ENCODE measurements around the gene MARS1.

- TF ChIP-seq, protein P1, sequence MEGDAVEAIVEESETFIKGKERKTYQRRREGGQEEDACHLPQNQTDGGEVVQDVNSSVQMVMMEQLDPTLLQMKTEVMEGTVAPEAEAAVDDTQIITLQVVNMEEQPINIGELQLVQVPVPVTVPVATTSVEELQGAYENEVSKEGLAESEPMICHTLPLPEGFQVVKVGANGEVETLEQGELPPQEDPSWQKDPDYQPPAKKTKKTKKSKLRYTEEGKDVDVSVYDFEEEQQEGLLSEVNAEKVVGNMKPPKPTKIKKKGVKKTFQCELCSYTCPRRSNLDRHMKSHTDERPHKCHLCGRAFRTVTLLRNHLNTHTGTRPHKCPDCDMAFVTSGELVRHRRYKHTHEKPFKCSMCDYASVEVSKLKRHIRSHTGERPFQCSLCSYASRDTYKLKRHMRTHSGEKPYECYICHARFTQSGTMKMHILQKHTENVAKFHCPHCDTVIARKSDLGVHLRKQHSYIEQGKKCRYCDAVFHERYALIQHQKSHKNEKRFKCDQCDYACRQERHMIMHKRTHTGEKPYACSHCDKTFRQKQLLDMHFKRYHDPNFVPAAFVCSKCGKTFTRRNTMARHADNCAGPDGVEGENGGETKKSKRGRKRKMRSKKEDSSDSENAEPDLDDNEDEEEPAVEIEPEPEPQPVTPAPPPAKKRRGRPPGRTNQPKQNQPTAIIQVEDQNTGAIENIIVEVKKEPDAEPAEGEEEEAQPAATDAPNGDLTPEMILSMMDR (tag by site-specific recombination; IDR thresholded peaks at IDR 0.05): no peak
- TF ChIP-seq ZSCAN5A (tag by site-specific recombination; IDR thresholded peaks at IDR 0.05): no peak
- no peak for TF ChIP-seq PBX3 (CRISPR knock-in tag; IDR thresholded peaks at IDR 0.05)
- no peak for TF ChIP-seq SETDB1 (IDR thresholded peaks at IDR 0.05; ENCODE audit: insufficient read length, low read length)
- TF ChIP-seq ZNF121 (tag by site-specific recombination; IDR thresholded peaks at IDR 0.05): no peak
- TF ChIP-seq ZNF660 (tag by site-specific recombination; IDR thresholded peaks at IDR 0.05): no peak
- TF ChIP-seq, protein P2, sequence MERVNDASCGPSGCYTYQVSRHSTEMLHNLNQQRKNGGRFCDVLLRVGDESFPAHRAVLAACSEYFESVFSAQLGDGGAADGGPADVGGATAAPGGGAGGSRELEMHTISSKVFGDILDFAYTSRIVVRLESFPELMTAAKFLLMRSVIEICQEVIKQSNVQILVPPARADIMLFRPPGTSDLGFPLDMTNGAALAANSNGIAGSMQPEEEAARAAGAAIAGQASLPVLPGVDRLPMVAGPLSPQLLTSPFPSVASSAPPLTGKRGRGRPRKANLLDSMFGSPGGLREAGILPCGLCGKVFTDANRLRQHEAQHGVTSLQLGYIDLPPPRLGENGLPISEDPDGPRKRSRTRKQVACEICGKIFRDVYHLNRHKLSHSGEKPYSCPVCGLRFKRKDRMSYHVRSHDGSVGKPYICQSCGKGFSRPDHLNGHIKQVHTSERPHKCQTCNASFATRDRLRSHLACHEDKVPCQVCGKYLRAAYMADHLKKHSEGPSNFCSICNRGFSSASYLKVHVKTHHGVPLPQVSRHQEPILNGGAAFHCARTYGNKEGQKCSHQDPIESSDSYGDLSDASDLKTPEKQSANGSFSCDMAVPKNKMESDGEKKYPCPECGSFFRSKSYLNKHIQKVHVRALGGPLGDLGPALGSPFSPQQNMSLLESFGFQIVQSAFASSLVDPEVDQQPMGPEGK (tag by site-specific recombination; IDR thresholded peaks at IDR 0.05): 0 out of 2 replicates have a peak, but pooled peaks have one; percentile 12
- TF ChIP-seq ZNF548 (tag by site-specific recombination; IDR thresholded peaks at IDR 0.05): no peak
- TF ChIP-seq ZNF341 (tag by site-specific recombination; IDR thresholded peaks at IDR 0.05; ENCODE audit: low read depth): no peak
- TF ChIP-seq ZNF664 (tag by site-specific recombination; IDR thresholded peaks at IDR 0.05): no peak
- peak; percentile 77; the same call in 1 of the 2 replicates for TF ChIP-seq ZBTB17 (tag by site-specific recombination; IDR thresholded peaks at IDR 0.05)
- TF ChIP-seq ZNF324 (tag by site-specific recombination; IDR thresholded peaks at IDR 0.05): no peak
- TF ChIP-seq OVOL3 (tag by site-specific recombination; IDR thresholded peaks at IDR 0.05): no peak
Measured at GRCh38 chr12:57523706-57524614, 36.1 kb downstream of the MARS1 start.
